NB4 (cell line): Measurements from ENCODE around the gene GPR183.

Source experiments
- DNase-seq: peaks from one replicate; pipeline ENCODE4 v3.0.0; 2010; ENCODE audit warnings: low read depth
- H3K4me3 ChIP-seq: one replicate; pipeline ENCODE4 v1.5.1; 2011; ENCODE audit warnings: mild to moderate bottlenecking, low read depth, low read length, moderate library complexity
- CTCF ChIP-seq: IDR thresholded peaks from one replicate; pipeline ENCODE4 v1.5.1; 2012; ENCODE audit warnings: low read depth, low read length
- MAX ChIP-seq: IDR thresholded peaks from 2 replicates; pipeline ENCODE4 v1.6.1; 2011; ENCODE audit warnings: low read depth, low read length
- MYC ChIP-seq: IDR thresholded peaks from 2 replicates; pipeline ENCODE4 v1.6.1; 2011; ENCODE audit warnings: low read depth, low read length
- POLR2A ChIP-seq: IDR thresholded peaks from 2 replicates; pipeline ENCODE4 v1.6.1; 2011; ENCODE audit warnings: mild to moderate bottlenecking; ENCODE audit not compliant: insufficient read length; ENCODE audit errors: extremely low read depth

The GPR183 gene

GRCh38 chr13:99322297-99323103 lies 15.3 kb upstream of the GPR183 start:
- TF ChIP-seq POLR2A (no peak), MAX (no peak), MYC (no peak), CTCF (no peak)
- peak; percentile 76 for DNase-seq
- no peak overlapping the region for H3K4me3 ChIP-seq

- TF ChIP-seq MYC: no peak
- no peak for TF ChIP-seq MAX
- TF ChIP-seq POLR2A: no peak
- TF ChIP-seq CTCF: no peak
- no peak overlapping the region for H3K4me3 ChIP-seq
- DNase-seq: no peak
Measured at GRCh38 chr13:99321709-99322108, 14.5 kb upstream of the GPR183 start.

GRCh38 chr13:99320693-99321481 lies 13.7 kb upstream of the GPR183 start:
- peak; percentile 73 for DNase-seq
- no peak overlapping the region for H3K4me3 ChIP-seq
- no peak for TF ChIP-seq POLR2A

- TF ChIP-seq MAX (no peak), CTCF (no peak), POLR2A (no peak), MYC (no peak)
- DNase-seq: no peak
- no peak overlapping the region for H3K4me3 ChIP-seq
Measured at GRCh38 chr13:99316657-99317256, 9.6 kb upstream of the GPR183 start.

- H3K4me3 ChIP-seq: no peak overlapping the region
- DNase-seq: no peak
- TF ChIP-seq CTCF: no peak
- no peak for TF ChIP-seq MAX
- no peak for TF ChIP-seq MYC
- TF ChIP-seq POLR2A: no peak
Measured at GRCh38 chr13:99316224-99316623, 9.0 kb upstream of the GPR183 start.

GRCh38 chr13:99315186-99315585 lies 8.0 kb upstream of the GPR183 start:
- no peak for TF ChIP-seq MYC
- no peak for TF ChIP-seq CTCF
- TF ChIP-seq MAX: no peak
- TF ChIP-seq POLR2A: no peak

More at GRCh38 chr13:99315186-99315585, 8.0 kb upstream of the GPR183 start:
- H3K4me3 ChIP-seq: no peak overlapping the region
- no peak for DNase-seq
